Uterine smooth muscle cell (primary cell): Measurements from ENCODE around the gene ZNF709. TPM values are rescaled to one million over a fixed set of nuclear protein-coding genes. Genes with fewer than 3 reads are reported as not detected.

Experiments
- total RNA-seq: library from RNA; depleted of rRNA; stranded (reverse); fragments of >200 nt; gene quantifications from 2 replicates; pipeline ENCODE4 v1.2.3, GENCODE V29; 2014

ZNF709 gene
- total RNA-seq, result 2.7 and 4.7 TPM in 2 replicates

DNA sequence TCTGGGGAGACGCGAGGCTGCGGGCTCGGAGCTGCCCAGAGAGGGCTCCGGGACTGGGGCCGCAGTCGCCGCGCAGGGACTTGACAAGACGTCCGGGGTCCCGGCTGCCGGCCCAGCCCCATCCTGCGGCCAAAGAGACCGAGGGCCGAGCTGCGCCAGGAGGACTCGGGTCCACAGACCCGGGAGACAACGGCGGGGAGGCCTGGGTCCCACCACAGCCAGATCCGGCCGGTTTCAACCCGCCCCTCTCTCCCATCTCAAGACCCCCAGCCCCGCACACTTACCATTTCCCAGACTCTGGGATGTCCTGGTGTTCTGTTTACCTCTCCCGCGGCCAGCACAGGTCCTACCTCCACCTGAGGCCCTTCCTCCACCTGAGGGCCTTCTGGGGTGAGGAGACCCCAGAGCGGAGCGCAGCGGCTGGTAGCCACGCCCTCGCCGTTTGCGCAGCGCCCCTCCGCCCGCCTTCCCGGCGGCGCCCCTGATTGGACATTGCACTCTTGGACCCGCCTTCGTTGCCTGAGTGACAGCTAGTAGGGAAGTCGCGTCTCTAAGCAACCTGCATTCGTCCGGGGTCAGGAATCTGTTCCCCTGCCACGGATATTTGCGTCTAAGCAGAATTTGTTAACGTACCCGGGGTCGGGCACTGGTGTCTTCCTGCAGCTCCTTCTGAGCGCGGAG, at the start of gene ZNF709:
Gene ZNF709 (minus strand): TSS at position 446 of the 681 bp plus-strand sequence. CDS start 159 bp downstream, at position 287.

GRCh38 chr19:12440541-12441316, 43.9 kb downstream of the ZNF709 start, which contains the start of gene ZNF443:
Gene ZNF443, minus strand, starts transcription at chr19:12441021. Its CDS starts 107 bp downstream, at chr19:12440914.

Other genes with a start within 250 kb of the ZNF709 start
- gene ZNF44, start 189.9 kb downstream of the ZNF709 start, total RNA-seq, result 9.8 and 11.7 TPM in 2 replicates
- 3.0 and 3.8 TPM in 2 replicates for gene ZNF563, start 151.2 kb downstream of the ZNF709 start, total RNA-seq
- 4.6 and 8.6 TPM in 2 replicates for gene ZNF442, start 119.1 kb downstream of the ZNF709 start, total RNA-seq
- 2.4 and 3.4 TPM in 2 replicates for gene ZNF799, start 83.5 kb downstream of the ZNF709 start, total RNA-seq
- 2.4 and 3.7 TPM in 2 replicates for gene ZNF443, start 43.8 kb downstream of the ZNF709 start, total RNA-seq
- gene ZNF564, start 66.7 kb upstream of the ZNF709 start, total RNA-seq, result 8.9 and 9.9 TPM in 2 replicates
- gene ZNF490, start 126.0 kb upstream of the ZNF709 start, total RNA-seq, result 10.9 and 11.0 TPM in 2 replicates
- gene ZNF791, start 126.1 kb upstream of the ZNF709 start, total RNA-seq, result 17.2 and 17.5 TPM in 2 replicates
- gene MAN2B1, start 181.9 kb upstream of the ZNF709 start, total RNA-seq, result 21.6 and 32.9 TPM in 2 replicates
- gene WDR83, start 182.0 kb upstream of the ZNF709 start, total RNA-seq, result 6.3 and 10.4 TPM in 2 replicates
- 65.7 and 70.2 TPM in 2 replicates for gene DHPS, start 197.1 kb upstream of the ZNF709 start, total RNA-seq
- not detected in 2 replicates for gene GNG14, start 203.2 kb upstream of the ZNF709 start, total RNA-seq
- 7.2 and 7.6 TPM in 2 replicates for gene FBXW9, start 211.8 kb upstream of the ZNF709 start, total RNA-seq
- gene TNPO2, start 239.1 kb upstream of the ZNF709 start, total RNA-seq, result 42.2 and 47.4 TPM in 2 replicates
- 93.1 and 115 TPM in 2 replicates for gene TRIR, start 249.9 kb upstream of the ZNF709 start, total RNA-seq